Right ventricle myocardium inferior (tissue), 1 donor: Measurements from ENCODE around the gene SH3BP1. TPM values are rescaled to one million over a fixed set of nuclear protein-coding genes. Genes with fewer than 3 reads are reported as not detected.
"Not testable (repeated sequence)": the region's sequence is repeated elsewhere in the genome, so short reads cannot be mapped to it uniquely, and the experiment has no call there.

Experiments used
- ATAC-seq: fragments of 200-7000 bp; cut with Tn5 transposase; one replicate; pipeline ENCODE4 v1.9.1; 2020; ENCODE audit warnings: mild to moderate bottlenecking, moderate library complexity
- DNase-seq: peaks from one replicate; pipeline ENCODE4 v3.0.0; 2021; ENCODE audit errors: missing footprints
- intact Hi-C: fragments of 100-400 bp; cut with DNase I; formaldehyde crosslinking; loops from one replicate; pipeline ENCODE4 v1.11.0; 2022
- total RNA-seq: library from RNA; stranded (reverse); fragmentation: NEBNext Ultra II Directional; extraction: Animal tissue kit (Norgen Biotek cat#: 25700); gene quantifications from one replicate; pipeline ENCODE4 v1.2.1, GENCODE V29; 2021
- donor health status: DM: no; HTN: yes; CAD: no; lungs with severe emphysema.

The SH3BP1 gene
- total RNA-seq, 1 donor from 2014 or later: 1.5 TPM

DNA sequence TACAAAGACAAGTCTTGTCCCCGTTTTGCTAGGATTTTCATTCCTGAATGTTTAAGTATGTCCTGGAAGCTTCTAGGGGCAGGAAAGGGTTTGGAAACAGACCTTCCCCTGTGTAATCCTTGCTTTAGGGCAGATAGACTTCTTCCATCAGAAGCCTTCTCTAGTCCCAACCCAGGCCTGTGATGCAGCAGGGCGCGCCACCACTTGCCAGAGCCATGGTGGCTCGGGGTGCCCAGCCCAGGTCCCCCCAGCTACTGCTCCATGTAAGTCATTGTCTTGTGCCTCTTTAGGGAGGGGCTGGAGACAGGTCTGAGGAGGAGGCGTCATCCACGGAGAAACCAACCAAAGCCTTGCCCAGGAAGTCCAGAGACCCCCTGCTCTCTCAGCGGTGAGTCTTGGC lies 50.9 kb downstream of the SH3BP1 start:
- DNase-seq: no peak
- intact Hi-C loops: no loop called here
- ATAC-seq: no peak

GRCh38 chr22:37690901-37691504 lies 51.5 kb downstream of the SH3BP1 start:
- ATAC-seq (no peak), DNase-seq (no peak)
- intact Hi-C loops: no loop called here

DNA sequence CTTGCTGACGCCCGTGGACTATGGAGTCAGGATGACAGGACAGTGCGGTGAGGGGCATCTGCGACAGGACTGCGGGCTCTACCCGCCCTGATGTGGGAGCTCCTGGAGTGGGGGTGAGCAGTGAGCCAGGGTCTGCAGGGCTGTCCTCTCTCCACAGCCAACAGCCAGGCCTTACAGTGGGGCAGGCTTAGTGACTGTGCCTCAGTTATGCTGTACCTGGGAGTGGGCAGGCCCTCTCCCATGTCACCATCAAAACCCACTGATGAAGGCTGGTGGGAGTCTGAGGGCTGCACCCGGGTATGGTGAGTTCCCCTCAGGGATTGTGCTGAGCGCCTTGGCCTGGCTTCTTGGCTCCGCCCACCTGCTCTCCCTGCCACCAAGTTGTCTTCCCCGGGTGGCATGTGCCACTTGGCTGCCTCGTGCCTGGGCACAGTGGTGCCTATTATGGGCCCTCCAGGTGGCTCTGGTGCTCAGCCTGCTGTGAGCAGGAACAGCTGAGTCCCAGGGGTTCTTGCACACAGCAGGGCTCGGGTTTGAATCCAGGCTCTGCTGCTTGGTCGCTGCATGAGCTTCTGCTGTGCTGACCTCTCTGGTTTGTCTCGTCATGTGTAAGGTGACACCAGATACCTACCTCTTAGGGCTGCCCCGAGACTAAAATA lies 53.3 kb downstream of the SH3BP1 start:
- intact Hi-C loops: no loop called here
- DNase-seq (no peak), ATAC-seq (no peak)

- intact Hi-C loops, ATAC-seq, DNase-seq: not testable (repeated sequence)
These were observed 54.7 kb downstream of the SH3BP1 start for GRCh38 chr22:37694131-37694530.

GRCh38 chr22:37696260-37696656 lies 56.8 kb downstream of the SH3BP1 start:
- intact Hi-C loops, DNase-seq, ATAC-seq: not testable (repeated sequence)

DNA sequence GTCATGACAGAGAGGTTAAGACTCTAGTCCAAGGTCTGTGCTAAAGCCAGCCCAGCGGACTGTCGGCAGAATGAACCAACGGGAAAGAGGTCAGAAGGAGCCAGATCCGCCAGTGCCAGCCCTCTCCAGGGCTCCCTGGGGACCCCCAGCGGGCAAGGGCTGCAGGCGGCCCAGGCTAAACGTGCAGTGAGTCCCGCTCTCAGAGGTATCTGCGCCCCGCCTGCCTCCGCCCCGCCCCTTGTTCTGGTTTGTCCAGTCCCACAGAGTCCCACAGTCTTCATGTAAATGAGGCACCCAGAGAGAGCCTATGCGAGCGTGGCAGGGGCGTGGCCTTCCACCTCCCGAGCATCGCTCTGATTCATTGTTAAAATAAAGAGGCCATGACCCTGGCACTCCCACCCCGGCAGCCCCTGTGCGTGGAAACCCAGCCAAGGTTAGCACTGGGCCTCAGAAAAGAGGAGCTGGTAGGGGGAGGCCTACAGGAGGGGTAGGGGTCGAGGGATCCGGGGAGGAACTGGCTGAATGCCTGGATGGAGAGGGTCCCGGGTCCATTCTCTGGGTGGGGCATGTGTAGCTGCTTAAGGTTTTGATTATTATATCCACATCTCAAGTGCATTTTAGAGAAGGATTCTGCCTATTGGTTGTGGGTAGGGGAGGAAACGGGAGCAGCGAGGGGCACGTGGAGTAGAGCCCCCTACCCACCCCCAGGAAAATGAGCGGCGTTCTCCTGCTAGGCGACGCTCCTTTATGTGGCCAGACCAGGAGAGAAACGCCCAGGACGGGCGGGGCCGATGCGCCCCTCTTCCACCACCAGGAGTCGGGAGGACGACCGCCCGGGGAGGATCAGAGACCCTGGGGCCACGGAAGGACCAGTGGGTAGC lies 57.4 kb downstream of the SH3BP1 start, which contains the start of gene TRIOBP:
TSS of gene TRIOBP (plus strand) at position 392 of the 881 bp plus-strand sequence. CDS start 4,318 bp downstream, outside the sequence.
- intact Hi-C loops: no loop called here
- DNase-seq: peak; percentile 98
- ATAC-seq: peak; percentile 99

GRCh38 chr22:37697538-37697835 lies 58.0 kb downstream of the SH3BP1 start:
- DNase-seq (no peak), ATAC-seq (no peak)
- intact Hi-C loops: no loop called here

DNA sequence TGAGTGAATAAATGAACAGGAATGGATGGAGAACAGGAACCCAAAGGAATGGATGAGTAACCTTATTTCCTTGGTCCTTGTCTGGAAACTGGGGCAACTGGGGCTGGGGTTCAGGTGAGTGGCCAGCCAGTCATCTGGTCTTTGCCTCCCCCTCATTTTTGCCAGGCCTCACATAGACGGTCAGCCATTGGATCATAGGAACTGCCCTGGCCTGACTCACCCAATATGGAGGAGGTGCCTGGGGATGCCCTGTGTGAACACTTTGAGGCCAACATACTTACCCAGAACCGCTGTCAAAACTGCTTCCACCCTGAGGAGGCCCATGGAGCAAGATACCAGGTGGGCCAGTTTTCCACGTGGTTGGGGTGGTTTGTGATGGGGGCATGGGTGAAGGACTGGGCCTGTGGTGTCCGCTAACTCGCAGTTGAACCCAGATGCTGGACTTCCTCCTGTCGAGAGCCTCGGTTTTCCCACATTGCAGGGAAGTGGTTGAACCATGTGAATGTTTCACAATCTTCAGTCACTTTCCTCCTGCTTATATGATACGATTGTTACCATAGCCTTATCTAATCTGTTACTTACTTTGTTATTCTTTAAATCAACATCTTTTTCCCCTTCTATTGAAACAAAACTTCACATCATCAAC lies 61.8 kb downstream of the SH3BP1 start:
- intact Hi-C loops: no loop called here

GRCh38 chr22:37703906-37704305 lies 64.4 kb downstream of the SH3BP1 start:
- ATAC-seq: no peak
- no peak for DNase-seq
- intact Hi-C loops: no loop called here

More for the DNA sequence above, 61.8 kb downstream of the SH3BP1 start:
- no peak for DNase-seq
- ATAC-seq: no peak

GRCh38 chr22:37704645-37705044 lies 65.2 kb downstream of the SH3BP1 start:
- intact Hi-C loops: no loop called here
- DNase-seq (no peak), ATAC-seq (no peak)

DNA sequence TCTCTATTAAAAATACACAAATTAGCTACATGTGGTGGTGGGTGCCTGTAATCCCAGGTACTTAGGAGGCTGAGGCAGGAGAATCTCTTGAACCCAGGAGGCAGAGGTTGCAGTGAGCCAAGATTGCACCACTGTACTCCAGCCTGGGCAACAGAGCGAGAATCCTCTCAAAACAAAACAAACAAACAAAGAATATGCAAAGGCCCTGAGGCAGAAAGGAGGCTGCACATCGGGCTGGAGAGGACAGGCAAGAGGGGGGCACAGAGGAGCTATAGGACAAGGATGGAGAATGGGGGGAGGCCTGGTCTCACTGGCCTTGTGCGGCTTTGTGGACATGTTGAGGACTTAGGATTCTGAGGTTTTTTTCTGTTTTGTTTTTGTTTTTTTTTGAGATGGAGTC lies 65.7 kb downstream of the SH3BP1 start:
- intact Hi-C loops: no loop called here
- no peak for DNase-seq
- ATAC-seq: no peak

Other genes starting within 250 kb of the SH3BP1 start
- 0.22 TPM for gene ELFN2, start 212.2 kb upstream of the SH3BP1 start, total RNA-seq
- 14.4 TPM for gene MFNG, start 153.3 kb upstream of the SH3BP1 start, total RNA-seq
- 10.3 TPM for gene CARD10, start 120.3 kb upstream of the SH3BP1 start, total RNA-seq
- gene CDC42EP1, start 79.2 kb upstream of the SH3BP1 start, total RNA-seq: 17.7 TPM
- gene LGALS2, start 59.6 kb upstream of the SH3BP1 start, total RNA-seq: 0.60 TPM
- gene GGA1, start 30.8 kb upstream of the SH3BP1 start, total RNA-seq: 26.7 TPM
- gene PDXP, start 19.1 kb downstream of the SH3BP1 start, total RNA-seq: 21.4 TPM
- gene LGALS1, start 36.0 kb downstream of the SH3BP1 start, total RNA-seq: 1,345 TPM
- 14.1 TPM for gene NOL12, start 46.7 kb downstream of the SH3BP1 start, total RNA-seq
- 90.1 TPM for gene TRIOBP, start 57.4 kb downstream of the SH3BP1 start, total RNA-seq
- gene GCAT, start 168.3 kb downstream of the SH3BP1 start, total RNA-seq: 44.1 TPM
- not detected for gene GALR3, start 183.7 kb downstream of the SH3BP1 start, total RNA-seq
- gene ANKRD54, start 204.7 kb downstream of the SH3BP1 start, total RNA-seq: 16.0 TPM
- 385 TPM for gene EIF3L, start 209.8 kb downstream of the SH3BP1 start, total RNA-seq